ENCODE measurements around the gene UCHL3. TPM values are rescaled to one million over a fixed set of nuclear protein-coding genes. Genes with fewer than 3 reads are reported as not detected.

UCHL3 gene
- total and polyA plus RNA-seq, 2 of the 8 experiments (the other 6 are each of a cell fraction or from before 2014, with no cell fraction given): 33.0 to 61.1 TPM

DNA sequence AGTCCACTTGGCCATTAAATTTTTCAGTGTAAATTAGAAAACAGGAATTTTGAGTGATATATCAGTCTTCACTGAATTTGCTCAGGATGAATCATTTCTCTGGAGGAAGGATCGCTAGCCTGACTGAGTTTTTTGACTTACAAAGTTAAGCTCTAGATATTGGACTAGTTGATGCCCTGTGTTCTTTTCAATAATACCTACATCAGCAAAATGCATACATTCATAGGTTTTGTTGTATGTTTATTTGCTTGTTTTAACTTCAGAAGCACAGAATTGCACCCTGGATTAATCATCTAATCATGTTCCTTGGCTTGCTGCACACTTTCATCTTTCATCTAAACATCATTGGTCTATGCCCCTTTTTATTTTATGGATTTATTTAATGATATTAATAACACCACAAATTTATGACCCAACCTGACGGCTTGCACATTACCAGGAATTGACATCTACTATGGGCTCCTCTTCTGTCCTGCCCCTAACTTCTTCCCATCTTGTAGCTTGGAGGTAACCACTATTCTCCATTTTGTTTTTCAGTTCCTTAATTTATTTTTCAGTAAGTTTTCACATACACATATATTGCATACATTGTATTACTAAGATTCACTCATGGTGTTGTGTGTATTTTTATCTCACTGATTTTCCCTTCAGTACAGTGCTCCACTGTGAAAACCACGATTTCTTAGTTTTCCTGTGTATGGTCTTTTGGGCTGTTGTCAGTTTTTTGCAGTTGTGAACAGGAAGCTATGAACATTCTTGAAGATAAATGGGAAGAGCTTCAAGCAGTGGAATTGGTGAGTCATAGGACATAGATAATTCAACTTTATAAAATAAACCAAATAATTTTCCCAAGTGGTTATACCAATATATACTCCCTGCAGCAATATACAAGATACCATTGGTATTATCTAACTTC is 35.3 kb upstream of the UCHL3 start:
- Histone ChIP-seq H4K20me1 (replicated peaks in 1 of 2; ENCODE audit: control insufficient read depth in 1 of 2, insufficient read depth in 2 of 2, low read length in 2 of 2) (no peaks in the 10 kb centered on the region), H2BK15ac (ENCODE audit: low read length) (no peak overlapping the region), H3K79me1 (ENCODE audit: low read depth, low read length) (no peaks in the 10 kb centered on the region), H3K14ac (ENCODE audit: insufficient read length) (no peak overlapping the region), H3K79me2 (ENCODE audit: control insufficient read depth in 1 of 2, insufficient read depth in 2 of 2, low read length in 2 of 2) (no peaks in the 10 kb centered on the region), H3K23ac (ENCODE audit: insufficient read length) (no peak overlapping the region), H2BK12ac (ENCODE audit: low read depth, low read length) (no peak overlapping the region), H2BK5ac (ENCODE audit: low read depth, low read length) (no peak overlapping the region), H3K4me3 (ENCODE audit: extremely low read depth in 1 of 4, insufficient read depth in 2 of 4, low read depth in 3 of 4, low read length in 4 of 4) (no peak overlapping the region), H4K5ac (ENCODE audit: insufficient read length, low read depth, low read length) (no peak overlapping the region), H3K9ac (replicated peaks in 1 of 4; ENCODE audit: extremely low read depth in 1 of 4, low read depth in 3 of 4, low read length in 3 of 4) (no peak overlapping the region), H3K36me3 (ENCODE audit: control insufficient read depth in 2 of 4, insufficient read depth in 4 of 4, low read length in 3 of 4) (no peaks in the 10 kb centered on the region), H2AK5ac (ENCODE audit: low read depth, low read length) (no peak overlapping the region), H2AFZ (ENCODE audit: low read length) (no peak overlapping the region), H4K91ac (replicated peaks; ENCODE audit: insufficient read length, low read length) (no peak overlapping the region), H3K9me3 (ENCODE audit: insufficient read depth in 2 of 2, low read depth in 1 of 2, low read length in 1 of 2) (peaks cover 5 to 9% of the 10 kb centered on the region in 2 experiments; a peak in 3 of 4 replicates), H3K27ac (ENCODE audit: low read depth, low read length) (no peak overlapping the region), H3K56ac (replicated peaks; ENCODE audit: insufficient read length, low read depth, low read length) (no peak overlapping the region), H3K23me2 (ENCODE audit: low read depth, low read length) (no peaks in the 10 kb centered on the region), H2BK120ac (replicated peaks; ENCODE audit: low read depth, low read length) (no peak overlapping the region), H3K4me2 (ENCODE audit: insufficient read depth in 1 of 2, low read depth in 2 of 2, low read length in 2 of 2) (no peak overlapping the region), H3K18ac (ENCODE audit: extremely low read depth, low read length) (no peak overlapping the region), H2BK20ac (ENCODE audit: low read length) (no peak overlapping the region), H3K27me3 (replicated peaks in 1 of 4; ENCODE audit: control insufficient read depth in 3 of 4, extremely low read depth in 1 of 4, insufficient read depth in 3 of 4, low read length in 3 of 4) (no peaks in the 10 kb centered on the region), H4K8ac (ENCODE audit: extremely low read depth, insufficient read depth, low read length) (no peak overlapping the region), H3K4me1 (replicated peaks in 1 of 4; ENCODE audit: control insufficient read depth in 3 of 4, insufficient read depth in 4 of 4, low read length in 3 of 4) (no peaks in the 10 kb centered on the region), H3K4ac (replicated peaks; ENCODE audit: insufficient read length, low read depth, low read length) (no peak overlapping the region)
- POLR2A ChIA-PET (ENCODE audit: partially characterized antibody): no interaction called here
- DNase-seq (ENCODE audit: low read depth in 1 of 2, low spot score in 2 of 2) (no peak), FAIRE-seq (no peak)
- CTCF ChIA-PET (ENCODE audit: partially characterized antibody): no interaction called here
- 94% methylated on average over 3 of the region's 3 CpGs; no CpG with 5 or more reads in 1 of the 2 experiments for WGBS, 2 experiments (ENCODE audit: extremely low coverage in 1 of 2, insufficient coverage in 1 of 2, insufficient read length in 1 of 2, insufficient replicate concordance in 2 of 2, low coverage in 1 of 2, low lambda C conversion rate in 2 of 2, missing lambda C conversion rate in 1 of 2)
- TF ChIP-seq BACH1 (IDR thresholded peaks at IDR 0.05; ENCODE audit: low read length) (no peak), GTF2F1 (IDR thresholded peaks at IDR 0.05; ENCODE audit: borderline replicate concordance, low read depth, low read length) (no peak)

Data from H1 (cell line).